GM19099 (cell line): ENCODE measurements around the gene HDGFL2.

ENCODE experiments used
- POLR2A ChIP-seq: IDR thresholded peaks from 3 replicates; pipeline ENCODE4 v1.6.1; 2011; ENCODE audit warnings: low read depth; ENCODE audit not compliant: insufficient read length; ENCODE audit errors: extremely low read depth

The HDGFL2 gene

DNA sequence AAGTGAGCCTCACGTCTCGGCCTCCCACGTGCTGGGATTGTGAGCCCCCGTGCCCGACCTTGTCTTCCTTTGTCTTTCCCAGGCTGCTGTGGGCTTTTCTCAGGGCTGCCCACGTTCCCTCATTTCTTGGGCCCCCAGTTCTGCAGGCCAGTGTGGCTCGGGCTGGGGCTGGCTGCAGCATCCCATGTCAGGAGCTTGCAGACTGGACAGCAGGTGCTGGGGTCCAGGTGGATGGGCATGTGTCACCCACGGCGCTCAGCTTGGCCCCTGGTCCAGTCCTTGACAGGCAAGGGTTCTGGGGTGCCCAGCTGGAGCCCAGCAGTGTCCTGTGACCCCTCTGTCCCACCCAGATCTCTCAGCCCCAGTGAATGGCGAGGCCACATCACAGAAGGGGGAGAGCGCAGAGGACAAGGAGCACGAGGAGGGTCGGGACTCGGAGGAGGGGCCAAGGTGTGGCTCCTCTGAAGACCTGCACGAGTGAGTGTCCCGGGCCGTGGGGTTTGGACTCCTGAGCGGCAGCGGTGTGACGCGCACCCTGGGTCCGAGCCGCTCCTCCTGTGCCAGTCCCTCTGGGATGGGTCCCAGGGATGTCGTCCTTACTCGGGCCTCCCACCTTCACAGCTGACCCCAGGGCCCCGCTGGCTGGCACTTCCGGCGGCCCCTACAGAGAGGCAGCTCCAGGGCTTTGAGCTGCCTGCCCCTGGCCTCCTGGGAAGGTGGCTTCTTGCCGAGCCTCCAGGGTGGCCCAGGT is 28.9 kb downstream of the HDGFL2 start:
- no peak for TF ChIP-seq POLR2A

DNA sequence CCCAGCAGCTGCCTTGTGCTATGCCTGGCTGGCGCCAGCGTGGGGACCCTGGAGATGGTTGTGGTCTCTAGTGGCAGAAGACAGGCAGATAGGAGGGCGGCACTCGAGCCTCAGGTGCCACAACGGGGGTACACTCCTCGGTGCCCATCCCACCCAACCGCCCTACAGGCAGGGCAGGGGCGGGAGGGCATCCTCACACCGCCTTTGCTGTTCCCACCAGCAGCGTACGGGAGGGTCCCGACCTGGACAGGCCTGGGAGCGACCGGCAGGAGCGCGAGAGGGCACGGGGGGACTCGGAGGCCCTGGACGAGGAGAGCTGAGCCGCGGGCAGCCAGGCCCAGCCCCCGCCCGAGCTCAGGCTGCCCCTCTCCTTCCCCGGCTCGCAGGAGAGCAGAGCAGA is 29.6 kb downstream of the HDGFL2 start:
- TF ChIP-seq POLR2A, result no peak

DNA sequence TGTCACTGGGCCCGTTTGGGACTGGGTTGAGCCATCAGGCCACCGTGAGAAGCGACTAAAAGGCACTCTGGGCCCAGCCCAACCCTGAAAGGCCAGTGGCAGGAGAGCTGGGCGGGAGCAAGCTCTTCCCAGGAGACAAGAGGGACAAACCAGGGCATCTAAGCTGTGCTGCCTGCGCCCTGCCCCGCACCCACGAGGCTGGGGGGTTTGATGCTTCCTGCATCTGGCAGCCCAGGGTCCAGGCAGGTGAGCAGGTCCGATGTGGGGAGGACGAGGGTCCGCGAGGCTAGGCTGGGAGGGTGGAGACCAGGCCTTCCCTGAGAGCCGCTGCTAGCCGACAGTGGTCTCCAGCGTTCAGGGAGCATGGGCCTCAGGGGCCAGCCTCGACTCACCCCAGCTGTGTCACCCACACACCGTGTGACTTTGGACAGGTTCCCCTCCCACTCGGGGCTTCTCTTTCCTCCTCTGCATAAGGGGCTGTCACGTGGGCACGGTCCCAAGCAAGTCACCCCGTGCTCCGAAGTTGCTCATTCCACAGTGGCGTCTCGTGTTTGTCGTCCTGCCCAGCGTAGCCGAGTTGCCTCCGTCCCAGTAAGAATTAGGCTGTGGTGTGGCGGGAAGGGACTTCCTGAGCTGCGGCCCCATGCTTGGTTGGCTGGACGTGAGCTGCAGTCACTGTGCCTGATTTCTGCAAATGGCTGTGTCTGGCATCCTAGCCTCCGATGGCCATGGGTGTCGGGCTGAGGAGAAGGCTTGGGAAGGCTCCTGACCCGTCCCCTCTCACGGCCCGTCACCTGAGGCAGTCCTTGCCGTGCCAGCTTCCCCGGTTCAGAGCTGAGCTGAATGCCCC is 30.4 kb downstream of the HDGFL2 start:
- TF ChIP-seq POLR2A, result no peak

DNA sequence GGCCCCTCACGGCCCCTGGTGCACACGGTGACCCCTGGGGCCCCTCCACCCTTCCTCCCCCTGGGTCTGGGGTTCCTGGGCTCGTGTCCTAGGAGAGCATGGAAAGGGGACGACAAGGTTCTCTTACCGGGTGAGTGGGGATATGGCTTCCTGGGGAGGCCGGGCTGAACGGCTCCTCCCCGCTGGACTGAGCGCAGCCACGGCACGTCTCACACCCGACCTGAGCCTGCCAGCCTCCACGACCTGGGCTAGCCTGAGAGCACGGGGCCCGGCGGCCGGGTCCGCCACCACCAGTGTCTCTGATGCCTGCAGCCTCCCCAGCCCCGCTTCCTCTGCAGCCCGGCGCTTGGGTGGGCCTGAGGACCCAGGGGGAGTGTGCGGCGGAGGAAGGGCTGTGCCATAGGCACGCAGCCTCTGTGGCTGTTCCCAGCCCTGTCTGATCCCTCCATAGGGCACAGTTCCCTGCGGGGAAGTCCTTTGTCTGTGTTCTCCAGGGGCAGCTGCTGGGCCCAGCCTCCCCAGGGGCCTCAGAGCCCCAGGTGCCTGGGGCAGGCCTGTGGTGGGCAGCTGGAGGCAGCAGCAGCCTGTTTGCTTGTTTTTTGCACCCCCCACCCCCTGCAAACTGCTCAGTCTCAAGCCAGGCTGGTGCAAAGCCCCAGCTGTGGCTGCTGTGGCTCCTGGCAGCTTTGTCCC is 31.2 kb downstream of the HDGFL2 start:
- TF ChIP-seq POLR2A, result no peak

DNA sequence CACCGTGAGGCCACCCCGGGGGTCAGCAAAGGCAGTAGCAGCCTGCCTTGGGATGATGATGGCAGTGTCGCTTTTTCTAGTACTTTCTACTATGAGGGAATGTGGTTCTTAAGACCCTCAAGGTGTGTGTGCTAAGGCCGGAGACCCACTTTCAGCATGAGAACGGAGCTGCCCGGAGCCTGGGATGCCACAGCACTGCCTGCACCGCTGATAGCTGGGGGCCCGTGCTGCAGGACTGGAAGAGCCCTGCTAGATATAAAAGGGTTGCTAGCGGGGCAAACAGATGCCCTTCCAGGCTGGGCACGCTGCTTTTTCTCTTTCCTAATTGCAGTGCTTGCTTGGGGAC is 31.7 kb downstream of the HDGFL2 start:
- TF ChIP-seq POLR2A, result no peak

DNA sequence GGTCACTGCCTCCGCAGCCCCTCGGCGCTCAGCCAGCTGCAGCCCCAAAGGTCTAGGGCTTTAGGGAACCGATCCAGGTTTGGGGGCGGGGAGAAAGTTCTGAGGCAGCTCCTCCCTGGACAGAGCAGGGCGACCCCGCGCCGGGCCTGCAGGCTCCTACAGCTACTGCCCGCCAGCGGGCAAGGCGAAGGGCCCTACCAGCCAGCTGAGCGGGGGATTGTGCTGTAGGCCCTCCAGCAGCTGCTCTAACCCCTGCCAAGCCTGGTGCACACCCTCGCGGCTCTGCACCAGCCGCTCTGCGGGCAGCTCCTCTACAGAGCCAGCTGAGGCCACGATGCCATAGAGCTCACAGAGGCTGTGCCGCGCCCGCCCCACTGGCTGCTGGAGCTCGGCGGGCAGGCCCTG is 32.2 kb downstream of the HDGFL2 start:
- TF ChIP-seq POLR2A, result no peak

DNA sequence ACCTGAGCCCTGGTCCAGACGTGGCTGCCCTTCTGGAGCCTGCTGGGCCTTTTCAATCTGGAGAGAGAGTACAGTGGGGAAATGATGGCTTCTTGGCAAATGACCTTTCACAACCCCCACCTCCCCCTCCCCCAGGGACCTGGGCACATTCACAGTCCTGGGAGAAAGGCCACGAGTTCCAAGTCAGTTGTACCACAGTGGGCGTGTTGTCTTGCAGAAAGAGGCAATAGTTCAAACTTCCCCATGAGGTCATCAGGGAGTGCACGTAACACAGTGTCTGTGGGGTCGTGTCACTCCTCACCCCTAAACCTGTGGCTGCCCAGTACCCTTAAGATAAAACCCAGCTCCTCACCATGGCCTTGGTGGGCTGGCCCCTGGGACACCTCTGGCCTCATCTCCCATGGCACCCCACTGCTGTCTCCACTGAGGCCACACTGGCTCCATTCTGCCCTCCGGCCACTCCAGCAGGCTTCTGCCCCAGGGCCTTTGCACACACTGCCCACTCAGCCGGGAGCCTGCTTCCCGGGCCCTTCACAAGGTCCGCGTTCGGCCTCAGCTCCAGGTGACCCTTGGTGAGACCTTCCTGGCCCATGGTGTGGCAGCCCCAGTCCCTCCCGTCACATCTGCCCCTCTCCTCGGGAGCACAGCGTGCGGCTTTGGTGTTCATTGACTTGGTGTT is 32.9 kb downstream of the HDGFL2 start:
- no peak for TF ChIP-seq POLR2A

DNA sequence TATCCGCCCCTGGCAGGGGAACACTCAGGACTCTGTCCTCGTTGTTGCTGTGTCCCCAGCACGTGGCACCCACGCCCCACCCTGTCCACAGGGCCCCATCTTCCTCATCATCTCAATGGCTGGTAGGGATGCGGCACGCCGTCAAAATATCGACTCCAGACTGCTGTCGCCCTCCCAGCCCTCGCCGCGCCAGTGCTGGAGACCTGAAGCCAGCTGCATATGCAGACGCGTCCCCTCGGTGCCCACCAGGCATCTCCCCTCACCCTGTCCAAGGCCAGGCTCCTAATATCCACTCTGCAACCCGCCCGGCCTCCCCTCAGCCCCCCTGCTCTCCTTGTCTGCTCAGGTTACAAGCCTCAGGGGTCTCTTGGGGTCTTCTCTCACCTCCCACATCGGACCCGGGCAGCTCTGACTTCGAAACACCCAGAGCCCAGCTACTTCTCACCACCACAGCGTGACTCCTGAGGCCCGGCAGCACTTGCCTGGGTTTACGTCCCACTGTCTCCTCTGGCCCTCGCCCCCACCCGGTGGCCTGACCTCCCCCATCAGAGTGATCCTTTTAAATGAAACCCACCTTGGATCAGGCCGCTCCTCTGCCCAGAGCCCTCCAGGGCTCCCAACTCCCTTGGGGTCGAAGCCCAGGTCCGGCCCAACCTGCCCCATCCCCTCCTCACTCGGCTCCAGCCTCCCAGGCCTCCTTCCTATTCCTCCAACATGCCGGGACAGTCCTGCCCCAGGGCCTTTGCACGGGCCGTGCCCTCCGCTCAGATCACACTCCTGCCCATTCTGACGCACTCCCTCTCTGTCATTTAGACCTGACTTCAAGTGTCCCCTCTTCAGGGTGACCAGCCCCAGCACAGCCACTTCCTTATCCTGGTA is 33.7 kb downstream of the HDGFL2 start:
- TF ChIP-seq POLR2A, result no peak

DNA sequence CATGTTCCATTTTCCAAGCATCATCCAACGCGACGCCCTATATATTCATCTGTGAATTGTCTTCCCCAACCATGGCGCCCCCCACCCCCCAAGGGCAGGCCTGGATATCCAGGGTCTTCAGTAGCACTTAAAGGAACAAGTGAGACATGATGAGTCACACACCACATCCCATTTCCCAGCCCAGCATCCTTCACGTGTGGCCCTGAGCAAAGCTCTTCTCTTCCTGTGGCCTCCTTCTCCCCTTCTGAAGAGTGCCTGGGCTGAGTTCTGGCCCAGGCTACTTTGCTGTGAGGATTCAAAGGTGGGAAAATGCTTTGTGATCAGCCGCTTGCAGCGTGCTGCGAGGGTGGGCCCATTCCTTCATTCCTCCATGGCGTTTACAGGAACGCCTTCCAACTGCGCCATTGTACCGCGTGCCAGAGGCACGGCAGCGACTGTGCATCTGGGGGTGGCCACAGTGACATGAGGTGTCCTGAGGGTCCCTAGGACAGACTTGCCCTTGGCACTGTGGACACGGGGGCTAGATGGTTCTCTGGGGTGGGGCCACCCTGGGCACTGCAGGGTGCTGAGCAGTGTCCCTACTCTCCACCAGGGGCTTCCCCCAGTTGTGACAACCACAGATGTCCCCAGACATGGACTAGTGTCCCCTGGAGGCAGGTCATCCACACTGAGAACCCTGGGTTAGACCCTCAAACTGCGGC is 34.5 kb downstream of the HDGFL2 start:
- no peak for TF ChIP-seq POLR2A

DNA sequence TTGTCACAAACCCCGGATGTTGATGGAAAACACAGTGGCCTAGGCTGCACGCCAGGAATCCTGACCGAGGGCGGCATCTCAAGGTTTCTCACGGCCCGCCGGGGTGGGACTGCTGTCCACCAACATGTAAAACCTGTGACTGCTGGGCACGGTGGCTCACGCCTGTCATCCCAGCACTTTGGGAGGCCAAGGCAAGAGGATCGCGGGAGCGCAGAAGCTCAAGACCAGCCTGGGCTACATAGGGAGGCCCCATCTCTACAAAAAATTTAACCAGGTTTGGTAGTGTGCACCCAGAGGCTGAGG is 35.0 kb downstream of the HDGFL2 start:
- no peak for TF ChIP-seq POLR2A

DNA sequence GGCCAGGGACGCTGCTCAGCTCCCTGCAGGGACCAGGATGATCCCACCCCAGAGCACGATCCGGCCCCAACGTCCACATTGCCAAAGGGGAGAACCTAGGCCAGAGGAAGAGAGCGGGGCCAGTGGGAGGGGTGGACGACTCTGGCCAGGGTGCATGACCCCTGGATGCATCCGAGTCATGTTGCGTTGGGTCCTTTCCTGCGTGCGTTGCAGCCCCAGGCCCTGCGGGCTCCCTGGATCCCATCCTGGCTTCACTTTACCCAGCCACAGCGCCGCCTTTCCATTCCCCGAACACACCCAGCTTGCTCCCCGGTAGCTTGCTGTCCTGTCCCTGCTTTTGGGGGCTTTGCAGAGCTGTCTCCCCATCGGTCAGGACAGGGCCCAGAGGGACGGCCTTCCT is 35.7 kb downstream of the HDGFL2 start:
- TF ChIP-seq POLR2A, result no peak

DNA sequence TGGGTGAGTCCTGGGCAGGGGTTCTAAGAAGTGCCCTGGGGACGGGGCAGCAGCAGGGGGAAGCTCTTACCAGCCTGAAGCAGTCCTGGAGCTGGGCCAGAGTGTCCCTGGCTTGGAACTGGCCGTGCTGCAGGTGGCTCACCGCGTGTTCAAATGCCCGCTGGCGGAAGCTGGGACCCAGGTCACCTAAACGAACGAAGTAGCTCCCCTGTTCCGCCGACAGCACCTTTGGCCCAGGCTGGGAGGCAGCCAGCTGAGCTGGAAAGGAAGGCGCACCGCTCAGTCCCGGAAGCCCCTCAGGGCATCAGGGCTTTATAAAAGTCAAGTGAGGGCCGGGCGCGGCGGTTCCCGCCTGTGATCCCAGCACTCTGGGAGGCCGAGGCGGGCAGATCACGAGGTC is 36.6 kb downstream of the HDGFL2 start:
- TF ChIP-seq POLR2A, result no peak

DNA sequence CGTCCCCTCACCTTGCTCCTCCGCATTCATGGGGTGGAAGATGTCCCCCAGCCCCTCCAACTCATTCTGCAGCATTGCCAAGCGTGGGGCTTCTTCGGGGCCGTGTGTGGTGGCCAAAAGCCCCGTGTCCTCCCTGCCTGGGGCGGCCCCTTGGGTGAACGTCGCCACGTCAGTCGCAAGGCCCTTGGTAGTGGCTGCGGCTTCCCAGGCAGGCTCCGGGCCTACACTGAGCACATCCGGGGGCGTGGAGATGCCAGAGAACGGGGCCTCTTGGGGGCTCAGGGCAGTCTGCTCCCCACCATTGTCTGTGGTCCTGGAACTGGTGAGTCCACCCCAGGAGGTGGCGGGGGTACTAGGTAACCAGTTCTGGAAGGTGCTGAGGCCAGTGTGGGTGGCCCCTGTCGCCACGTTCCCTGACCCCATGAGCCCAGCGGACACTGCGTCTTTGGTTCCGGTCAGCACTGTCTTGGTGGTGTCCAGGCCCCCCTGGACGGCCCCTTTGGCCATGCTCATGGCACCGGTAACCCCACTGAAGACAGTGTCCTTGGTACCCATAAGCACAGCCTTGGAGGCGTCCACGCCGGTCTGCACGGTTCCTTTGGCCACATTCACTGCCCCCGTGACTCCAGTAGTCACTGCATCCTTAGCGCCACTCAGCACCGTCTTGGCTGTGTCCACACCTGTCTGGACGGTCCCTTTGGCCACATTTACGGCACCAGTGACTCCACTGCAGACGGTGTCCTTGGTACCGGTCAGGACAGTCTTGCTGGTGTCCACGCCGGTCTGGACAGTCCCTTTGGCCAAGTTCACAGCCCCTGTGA is 38.5 kb downstream of the HDGFL2 start:
- TF ChIP-seq POLR2A, result no peak

DNA sequence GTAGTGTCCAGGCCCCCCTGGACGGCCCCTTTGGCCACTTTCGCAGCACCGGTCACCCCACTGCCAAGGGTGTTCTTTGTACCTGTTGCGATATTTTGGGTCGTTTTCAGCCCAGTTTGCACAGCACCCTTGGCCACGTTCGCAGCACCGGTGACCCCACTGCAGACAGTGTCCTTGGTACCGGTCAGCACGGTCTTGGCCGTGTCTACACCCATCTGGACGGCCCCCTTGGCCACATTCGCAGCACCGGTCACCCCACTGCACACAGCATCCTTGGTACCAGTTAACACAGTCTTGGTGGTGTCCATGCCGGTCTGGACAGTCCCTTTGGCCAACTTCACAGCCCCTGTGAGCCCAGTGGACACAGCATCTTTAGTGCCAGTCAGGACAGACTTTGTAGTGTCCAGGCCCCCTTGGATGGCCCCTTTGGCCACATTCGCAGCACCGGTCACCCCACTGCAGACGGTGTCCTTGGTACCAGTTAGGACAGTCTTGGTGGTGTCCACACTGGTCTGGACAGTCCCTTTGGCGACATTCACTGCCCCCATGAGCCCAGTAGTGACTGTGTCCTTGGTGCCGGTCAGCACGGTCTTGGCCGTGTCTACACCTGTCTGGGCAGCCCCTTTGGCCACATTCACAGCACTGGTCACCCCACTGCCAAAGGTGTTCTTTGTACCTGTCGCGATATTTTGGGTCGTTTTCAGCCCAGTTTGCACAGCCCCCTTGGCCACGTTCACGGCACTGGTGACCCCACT is 39.4 kb downstream of the HDGFL2 start:
- no peak for TF ChIP-seq POLR2A
